ENCODE results near the gene SMCO4.

SMCO4 gene

DNA sequence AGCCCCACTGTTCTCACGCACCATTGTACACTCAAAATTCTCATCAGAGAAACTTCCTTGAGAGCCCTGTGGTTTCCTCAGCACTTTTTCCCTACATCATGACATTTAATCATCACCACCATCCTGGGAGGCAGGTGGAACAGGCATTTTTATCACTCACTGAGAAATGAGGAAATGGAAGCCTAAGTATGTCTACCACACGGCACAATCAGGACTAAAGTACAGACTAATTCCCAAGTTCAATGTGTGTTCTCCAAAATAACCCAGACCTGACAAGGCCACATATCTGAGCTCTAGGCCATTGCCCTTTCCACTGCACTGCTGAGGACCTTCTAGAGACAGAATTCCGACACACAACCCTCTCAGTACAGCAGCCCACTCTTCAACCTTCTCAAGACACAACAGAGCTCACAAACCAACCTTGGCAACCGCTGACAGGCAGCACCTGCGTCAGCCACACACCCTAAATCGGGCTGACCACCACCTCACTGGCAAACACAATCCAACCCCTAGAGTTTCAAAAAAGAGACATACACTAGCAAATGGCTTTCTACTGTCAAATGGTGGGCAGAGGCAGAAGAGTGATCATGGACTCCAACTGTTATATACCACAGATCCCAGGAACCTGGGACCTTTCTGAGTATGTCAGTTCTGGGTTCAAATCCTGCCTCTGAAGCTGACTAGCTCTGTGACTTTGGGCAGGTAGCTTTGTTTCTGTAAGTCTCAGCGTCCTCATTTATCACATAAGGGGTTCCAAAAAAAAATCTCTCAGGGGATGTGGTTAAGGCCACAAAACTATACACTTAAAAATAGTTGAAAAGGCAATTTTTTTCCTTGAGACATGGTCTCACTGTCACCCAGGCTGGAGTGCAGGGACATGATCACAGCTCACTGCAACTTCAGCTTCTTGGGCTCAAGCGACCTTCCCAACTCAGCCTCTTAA lies 16.3 kb downstream of the SMCO4 start:
- DNase-seq = no peak

DNA sequence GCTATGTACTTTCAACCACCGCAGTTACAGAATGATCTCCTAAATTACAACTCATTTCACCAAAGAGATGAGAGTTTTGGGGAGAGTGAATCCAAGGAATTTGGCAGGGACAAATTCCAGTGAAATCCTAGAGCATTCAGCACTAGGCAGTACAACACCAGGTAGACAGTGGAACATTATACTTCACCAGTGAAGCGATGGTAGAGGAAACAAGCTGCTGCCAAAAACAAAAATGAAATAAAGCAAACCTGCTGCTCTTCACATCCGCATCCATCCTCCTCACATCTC lies 16.9 kb downstream of the SMCO4 start:
- no peak for DNase-seq

DNA sequence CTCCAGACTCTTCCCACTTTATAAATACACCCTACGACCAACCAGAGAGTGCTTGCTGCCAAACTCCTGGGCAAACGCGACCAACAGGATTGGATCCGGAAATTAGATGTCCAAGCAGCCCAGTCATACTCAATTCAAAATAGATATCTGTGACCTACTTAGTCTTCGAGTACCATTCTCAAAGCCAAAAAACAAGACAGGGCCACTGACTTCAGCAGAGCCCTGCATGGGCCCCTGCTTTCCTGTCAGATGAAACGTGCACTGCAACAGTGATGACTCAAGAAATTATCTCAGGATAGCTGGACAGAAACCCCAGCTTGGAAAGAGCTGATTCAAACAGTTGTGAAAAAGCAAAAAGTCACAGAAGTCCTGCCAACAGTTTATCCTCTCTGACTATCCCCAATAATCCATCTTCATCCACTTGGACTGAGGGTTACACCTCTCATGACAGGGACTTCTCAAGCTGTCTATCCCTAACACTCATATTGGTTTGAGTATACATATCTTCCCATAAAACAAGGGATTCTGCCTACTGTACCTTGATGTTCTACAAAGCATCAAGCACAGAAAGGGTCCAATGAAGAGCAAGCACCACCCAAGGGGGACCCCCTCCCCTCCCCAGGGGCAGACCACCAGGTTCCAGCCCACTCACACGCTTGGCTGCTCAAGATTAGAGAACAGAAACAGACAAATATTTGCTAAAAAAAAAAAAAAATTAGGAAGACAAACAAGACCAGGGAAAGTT lies 17.4 kb downstream of the SMCO4 start:
- no peak for DNase-seq

DNA sequence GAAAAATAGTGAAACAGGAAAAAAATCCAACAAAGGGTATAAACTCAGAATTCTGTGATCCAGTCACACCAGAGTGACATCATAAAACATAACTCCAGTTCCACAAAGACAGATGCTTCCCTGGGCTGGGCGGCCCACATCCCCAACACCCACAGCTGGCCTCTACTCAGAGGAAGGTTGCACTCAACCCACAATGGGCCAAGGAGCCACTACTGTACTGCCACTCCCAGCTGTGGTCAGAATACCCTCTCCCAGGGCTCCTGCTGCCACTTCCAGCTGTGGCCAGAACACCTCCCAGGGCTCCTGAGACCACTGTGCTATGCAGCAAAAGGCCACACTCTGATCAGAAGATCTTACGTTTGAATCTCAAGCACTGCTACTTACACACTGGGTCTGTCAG lies 18.3 kb downstream of the SMCO4 start:
- no peak for DNase-seq

DNA sequence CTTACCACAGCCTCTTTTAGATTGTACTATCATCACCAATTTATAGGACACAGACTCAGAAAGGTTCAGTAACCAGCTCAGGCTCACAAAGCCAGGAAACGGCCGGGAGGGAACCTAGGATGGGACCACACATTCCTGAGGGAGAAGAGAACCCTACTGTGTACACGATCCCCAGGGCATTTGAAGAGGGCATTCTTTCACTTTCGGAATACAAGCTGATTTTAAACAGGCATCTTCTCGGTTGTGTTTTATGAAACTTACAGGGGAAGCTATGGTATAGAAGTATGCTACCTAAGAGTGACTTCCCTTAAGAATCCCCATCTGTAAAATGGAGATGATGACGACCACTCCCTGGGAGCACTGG lies 19.0 kb downstream of the SMCO4 start:
- no peak for DNase-seq

DNA sequence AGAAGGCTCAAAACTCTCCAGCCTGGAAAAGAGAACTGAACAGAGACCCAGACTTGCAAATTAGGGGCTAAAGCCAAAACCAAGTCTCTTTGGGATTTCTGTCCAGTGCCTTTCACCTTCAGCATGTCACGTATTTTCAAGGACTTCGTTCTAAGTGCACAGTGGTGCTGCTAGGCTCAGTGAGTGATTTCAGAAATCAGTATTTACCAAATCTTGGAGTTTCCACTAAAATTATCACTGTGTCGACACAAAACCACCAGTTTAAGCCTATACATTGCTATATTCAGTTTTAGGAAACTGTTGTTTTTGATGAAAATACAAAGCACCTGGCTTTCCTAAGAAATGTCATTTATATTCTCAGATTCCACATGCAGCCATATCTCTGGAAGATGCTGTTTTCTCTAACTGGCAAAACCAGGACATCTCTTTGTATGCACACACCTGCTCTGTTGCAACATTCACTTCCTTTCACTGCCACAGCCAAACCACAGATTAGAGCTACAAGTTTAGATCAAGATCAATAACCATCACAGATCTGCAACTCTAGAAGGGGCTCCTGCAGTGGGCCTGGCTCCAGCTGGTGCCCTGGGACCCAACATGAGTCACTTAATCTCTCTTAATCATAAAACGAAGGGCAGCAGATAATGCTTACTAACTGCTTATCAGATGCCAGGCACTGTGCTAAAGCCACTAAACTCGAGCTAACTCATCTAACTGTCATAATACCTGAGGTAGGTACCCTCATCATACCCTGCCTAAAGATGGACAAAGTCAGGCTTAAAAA lies 22.3 kb downstream of the SMCO4 start:
- no peak for DNase-seq

DNA sequence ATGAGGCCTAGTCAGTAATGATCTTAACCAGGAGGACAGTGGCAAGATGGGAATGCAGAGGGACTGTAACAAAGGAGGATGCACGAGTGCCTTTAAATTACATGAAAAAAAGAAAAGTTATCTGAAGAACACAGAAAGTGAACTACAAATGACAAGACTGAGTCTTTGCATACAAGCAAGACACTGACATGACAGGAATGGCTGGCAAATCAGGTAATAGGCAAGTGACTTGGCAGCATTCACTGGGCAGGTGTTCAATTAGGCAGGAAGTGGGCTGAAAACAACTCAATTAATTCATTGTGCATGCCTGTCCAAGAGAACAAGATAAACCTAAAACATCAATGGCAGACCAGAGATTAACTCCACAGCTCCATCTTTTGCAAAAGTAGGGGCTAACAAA lies 24.0 kb downstream of the SMCO4 start:
- no peak for DNase-seq

DNA sequence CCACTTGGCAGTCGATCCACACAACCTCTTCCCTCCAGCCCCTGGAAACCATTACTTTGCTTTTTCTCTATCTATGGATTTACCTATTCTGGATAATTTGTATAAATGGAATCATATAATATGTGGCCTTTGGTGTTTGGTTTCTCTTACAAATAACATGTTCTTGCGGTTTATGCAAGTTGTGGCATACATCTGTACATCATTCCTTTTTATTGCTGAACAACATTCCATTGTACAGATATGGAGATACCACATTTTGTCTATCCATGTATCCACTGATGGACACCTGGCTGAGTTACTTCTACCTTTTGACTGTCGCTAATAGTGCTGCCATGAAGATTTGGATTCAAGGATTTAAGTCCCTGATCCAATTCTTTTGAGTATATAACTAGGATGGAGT lies 25.1 kb downstream of the SMCO4 start:
- DNase-seq = no peak

DNA sequence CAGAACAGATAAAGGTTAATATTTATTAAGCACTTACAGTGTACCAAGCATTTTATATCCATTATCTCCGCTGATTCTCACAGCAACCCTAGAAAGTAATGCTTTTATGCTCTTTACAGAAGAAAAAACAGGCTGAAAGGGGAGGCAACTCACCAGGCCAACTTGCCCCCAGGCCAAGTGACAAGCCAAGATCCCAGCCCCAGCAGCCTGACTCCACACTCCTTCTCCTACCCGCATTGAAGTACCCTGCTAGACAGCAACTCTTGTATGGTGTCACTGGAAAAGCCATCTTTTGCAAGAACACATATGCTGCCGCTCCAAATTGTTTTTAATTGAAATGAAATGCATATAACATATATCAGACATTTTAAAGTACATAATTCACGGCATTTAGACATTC lies 25.6 kb downstream of the SMCO4 start:
- no peak for DNase-seq

DNA sequence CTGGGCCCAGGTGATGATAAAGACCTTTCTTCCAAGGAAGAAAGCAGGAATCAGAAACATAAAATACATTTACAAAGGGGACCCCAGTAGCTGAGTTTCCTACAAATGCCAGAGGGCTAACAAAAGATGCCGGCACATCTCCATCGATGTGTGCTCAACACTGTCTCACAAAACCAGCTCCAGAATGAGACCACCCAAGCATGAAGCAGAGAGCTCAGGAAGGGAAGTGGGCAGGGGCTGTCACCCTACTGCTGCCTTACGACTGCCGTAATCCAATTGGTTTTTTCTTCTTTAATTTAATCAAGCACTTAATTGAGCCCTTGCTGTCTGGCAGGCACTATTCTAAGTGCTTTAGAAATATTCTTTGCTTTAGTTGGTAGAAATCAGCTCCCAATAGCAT lies 26.1 kb downstream of the SMCO4 start:
- no peak for DNase-seq

DNA sequence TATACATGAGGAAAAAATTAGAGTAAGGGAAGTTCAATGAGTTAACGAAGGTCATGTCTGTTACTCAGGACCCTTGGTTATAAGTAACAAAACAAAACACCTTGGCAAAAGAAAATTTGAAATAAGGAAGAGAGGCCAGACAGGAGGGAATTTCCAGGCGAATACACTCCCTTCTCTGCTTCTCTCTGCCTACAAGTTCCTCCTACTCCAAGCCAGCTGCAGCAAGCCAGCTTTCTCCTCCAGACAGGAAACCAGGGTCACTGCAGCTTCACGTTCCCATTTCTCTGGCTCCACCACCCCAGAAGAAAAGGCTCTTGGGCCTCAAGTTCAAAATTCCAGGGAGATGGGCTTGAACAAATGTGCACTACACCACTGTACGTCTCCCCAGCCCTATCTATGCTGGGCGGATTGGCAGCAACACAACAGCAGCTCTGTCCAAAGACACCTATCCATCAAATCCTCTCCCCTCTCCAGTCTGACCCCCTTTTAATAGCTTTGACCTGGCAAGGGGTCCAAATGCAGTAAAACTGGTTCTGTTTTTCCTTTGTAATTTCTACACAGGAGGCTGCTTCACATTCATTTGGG lies 27.7 kb downstream of the SMCO4 start:
- DNase-seq = no peak

DNA sequence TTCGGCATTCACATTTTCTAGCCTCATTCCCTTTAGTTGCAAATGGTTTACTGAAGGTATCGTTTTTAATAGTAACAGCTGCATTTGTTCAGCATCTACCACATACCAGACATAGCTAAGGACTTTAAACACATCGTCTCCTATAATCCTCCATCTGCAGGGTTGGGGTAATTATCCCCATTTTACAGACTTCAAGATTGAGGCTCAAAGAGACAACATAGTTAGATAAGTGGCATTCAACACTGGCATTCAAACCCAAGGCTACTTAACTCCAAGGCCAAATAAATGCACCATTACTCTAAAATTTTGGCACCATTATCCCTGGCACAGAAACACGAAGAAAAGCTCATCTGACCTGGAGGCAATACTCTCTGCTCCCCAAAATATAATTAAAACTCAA lies 28.5 kb downstream of the SMCO4 start:
- DNase-seq = no peak

DNA sequence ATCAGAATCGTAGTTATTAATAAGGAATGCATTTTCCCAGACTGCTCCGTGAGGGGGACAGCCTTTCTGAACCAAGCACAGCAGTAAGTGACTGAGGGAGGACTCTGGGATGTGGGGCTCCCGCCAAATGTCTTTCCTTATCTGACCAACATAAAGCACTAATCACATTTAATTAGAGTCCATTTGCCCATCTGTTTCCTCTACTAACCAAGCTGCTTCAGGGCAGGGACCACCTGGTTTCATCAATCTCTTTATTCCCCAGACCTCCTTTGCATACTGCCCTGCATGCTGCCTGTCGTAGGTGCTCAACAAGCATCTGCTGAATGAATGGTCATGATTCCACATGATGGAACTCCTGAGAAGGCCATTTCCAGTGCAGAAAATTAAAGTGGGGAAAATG lies 29.4 kb downstream of the SMCO4 start:
- DNase-seq = no peak

DNA sequence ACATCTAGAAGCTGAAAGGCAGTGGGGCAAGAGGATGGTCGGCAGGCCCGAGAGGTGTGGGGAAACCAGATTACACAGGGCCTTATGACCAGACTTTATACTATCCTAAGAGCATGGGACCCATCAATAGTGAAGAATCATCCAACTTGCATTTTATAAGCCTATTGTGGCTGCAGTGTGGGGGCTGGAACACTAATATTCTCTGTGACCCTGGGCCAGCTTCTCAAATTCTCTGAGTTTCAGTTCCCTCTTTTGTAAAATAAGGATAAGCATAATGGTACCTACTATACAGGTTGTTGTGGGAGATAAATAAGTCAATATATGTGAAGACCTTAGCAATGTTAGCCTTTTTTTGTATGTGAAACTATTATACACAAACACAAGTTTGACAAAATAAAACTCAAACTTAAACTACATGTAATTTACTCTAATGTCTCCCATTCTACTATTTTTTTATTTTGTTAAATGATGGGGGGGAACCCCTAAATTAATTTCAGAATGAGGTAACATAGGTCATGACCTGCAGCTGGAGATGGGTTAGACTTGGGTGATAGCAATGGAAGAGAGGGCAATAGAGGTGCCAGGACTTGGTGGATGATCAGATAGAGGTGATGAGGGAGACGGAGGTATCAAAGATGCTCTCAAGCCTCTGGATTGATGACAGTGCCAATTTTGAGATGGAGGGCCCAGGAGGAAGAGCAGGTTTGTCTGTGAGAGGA lies 30.1 kb downstream of the SMCO4 start:
- no peak for DNase-seq

DNA sequence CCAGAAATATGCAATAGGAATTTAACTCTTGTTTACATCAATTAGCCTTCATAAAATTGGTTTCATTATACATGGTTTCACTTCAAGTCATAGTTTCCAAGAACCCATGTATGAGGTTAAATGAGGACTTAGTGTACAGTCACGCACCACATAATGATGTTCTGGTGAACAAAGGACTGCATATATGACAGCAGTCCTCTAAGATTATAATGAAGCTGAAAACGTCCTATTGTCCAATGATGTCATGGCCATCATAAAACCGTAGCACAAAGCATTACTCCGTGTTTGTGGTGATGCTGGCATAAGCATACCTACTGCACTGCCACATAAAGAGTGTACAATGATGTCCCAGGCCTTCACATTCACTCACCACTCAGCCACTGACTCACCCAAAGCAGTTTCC lies 31.1 kb downstream of the SMCO4 start:
- no peak for DNase-seq

DNA sequence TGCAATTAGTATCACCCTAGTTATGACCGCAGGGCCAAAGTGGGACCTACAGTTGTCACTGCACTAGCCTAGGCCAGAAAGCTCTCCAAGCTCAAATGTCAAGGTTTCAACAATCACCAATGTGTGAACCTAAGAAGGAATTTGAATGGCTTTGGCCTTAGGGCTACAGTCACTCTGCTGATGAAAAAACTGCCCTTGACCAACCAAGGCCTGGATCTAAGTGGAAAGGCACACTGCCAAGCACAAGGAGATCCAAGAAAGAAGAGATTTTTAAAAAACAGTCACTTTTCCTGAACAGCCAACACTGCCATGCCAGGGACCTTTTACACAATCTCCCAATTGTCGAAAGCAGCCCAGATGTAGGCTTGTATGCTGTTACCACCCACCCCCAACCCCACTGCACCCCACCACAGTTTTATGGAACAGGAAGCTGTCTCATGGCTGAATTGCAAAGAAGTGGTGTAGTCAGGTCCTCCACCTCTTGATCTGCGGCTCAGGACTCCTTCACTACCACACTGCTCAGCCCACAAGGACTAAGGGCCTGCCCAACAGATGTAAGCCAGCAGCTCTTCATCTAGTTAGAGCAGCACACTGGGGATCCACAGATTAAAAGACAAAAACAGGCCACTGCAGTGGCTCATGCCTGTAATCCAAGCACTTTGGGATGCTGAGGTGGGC lies 32.9 kb downstream of the SMCO4 start:
- no peak for DNase-seq

DNA sequence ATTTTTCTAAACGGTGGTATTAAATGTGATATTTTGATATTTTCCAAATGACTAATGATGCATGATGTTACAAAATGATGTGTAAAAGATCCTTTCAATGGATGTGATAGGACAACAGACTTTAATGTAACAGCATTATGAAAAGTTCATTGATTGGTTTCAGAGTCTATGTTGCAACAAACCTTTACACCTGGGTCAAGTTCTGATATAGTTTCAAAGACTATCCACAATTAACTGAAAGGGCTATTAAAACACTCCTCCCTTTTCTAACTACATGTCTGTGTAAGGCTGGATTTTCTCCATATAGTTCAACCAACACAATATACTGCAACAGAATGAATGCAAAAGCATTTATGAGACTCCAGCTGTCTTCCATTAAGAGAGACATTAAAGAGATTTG lies 35.7 kb downstream of the SMCO4 start:
- DNase-seq = no peak

DNA sequence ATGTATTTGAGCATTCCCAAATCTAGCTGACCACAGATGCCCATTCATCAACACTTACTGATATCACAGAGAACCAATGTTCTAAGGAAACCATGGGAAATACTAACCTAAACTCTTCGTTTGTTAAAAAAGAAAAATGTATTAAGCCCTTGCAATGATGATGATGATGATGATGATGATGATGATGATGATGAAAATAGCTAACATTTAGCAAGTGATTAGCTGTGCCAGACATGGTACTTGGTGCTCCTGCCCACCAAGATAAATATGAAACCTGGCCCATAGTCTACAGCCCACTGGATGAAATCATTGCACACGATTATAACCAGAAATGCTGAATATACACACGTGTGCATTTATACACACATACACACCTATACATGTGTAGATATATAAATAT lies 37.5 kb downstream of the SMCO4 start:
- DNase-seq = no peak

DNA sequence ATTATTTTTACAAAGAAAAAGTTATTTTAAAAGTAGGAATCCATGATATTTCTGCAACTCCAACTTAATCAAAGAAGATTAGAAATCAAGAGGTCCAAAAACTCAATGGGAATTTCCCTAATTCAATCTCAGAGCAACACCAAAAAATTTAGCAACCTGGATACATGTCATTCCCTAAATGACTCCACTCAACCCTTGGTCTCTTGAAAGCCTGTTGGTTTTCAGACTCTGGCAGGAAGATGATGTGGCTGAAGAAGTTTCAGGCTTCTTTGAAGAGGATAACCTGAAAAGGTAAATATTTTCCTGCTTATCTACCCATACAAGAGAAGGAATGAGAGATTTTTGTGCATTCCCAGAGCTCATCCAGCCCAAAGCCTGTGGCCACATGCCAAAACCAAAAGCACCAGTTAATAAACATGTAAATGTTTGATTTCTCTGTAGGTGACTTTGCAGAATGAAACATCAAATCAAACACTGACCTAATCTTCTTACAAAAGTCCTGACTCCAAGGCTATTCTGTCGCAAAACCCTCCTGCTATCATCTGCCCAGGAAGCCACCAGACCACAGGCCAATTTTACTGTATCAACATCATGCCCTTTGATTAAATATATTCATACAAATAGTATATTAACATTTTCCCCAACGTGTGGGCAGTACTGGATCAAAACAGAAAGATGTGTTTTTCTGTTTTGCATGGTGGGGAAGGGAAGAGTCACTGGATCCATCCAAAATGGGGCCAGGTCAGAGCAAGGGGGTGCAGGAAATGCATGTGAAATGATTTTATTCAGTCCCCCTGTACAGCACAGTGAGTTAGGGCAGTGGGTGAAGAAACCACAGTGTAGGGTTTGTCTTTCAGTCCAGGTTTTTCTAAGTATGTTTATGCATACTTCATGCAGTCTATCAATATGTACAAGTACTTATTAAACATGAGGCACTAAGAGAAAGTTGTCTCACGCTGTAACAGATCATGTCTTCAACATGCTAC lies 38.8 kb downstream of the SMCO4 start:
- no peak for DNase-seq

DNA sequence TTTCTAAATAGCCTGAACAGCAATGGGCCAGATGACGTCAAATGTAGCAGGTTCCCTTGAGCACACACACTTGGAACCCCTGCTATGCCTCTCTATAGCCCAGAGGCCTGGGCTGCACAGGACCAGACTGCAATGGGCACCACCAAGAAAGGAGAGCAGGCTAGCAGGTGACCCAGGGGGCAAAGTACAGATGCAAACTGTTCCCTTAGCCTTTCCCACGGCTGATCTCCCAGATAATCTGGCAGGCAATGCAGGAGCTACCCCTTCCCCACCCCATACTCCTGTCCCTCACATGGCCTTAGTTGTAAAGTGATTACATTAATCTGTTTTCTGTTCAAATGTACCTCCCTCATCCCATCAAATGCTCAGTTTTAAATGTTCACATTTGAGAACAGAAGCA lies 41.3 kb downstream of the SMCO4 start:
- DNase-seq = no peak

DNA sequence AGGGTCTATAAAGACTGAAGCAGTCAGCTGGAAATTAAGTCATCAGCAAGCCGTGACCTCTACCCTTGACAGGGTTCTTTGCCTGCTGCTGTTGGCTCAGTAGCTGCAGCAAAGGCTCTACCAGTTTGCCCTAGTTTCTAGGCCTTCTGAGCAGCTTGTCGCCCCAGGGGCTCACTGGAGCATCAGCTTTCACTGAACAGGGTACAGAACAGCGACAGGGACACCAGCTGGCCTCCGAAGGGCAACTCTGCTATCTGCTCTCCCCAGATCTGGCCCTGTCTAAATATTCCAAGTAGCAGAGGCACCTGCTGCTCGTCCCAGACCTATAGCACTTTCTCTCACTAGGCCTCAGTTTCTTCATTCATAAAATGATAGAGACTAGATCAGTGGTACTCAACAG lies 42.4 kb downstream of the SMCO4 start:
- DNase-seq = no peak

Data from effector CD4-positive, alpha-beta T cell (primary cell).